Central memory CD8-positive, alpha-beta T cell (primary cell): ENCODE results near the gene SLC6A3.
"Not testable (repeated sequence)": the region's sequence is repeated elsewhere in the genome, so short reads cannot be mapped to it uniquely, and the experiment has no call there.

Experiments
- ATAC-seq: fragments of 150-1000 bp; cut with Tn5 transposase; replicated peaks from 2 replicates; pipeline ENCODE4 v1.10.0; 2022; ENCODE audit warnings: mild to moderate bottlenecking, moderate FRiP score, moderate number of reproducible peaks; ENCODE audit not compliant: poor library complexity, severe bottlenecking; ENCODE audit errors: extremely low read depth
- DNase-seq, 2 donors: peaks; one replicate each; pipeline ENCODE4 v3.0.0; 2021; ENCODE audit warnings: low spot score in 2 of 2
- H3K27ac Mint-ChIP-seq: one replicate; pipeline ENCODE4 v1.8.0; 2022; ENCODE audit warnings: low read depth, mild to moderate bottlenecking, moderate library complexity, mixed read lengths
- H3K27me3 Mint-ChIP-seq: one replicate; pipeline ENCODE4 v1.8.0; 2022; ENCODE audit warnings: mixed read lengths
- H3K36me3 Mint-ChIP-seq: one replicate; pipeline ENCODE4 v1.8.0; 2022; ENCODE audit warnings: mild to moderate bottlenecking, moderate library complexity, mixed read lengths; ENCODE audit not compliant: insufficient read depth
- H3K4me1 Mint-ChIP-seq: one replicate; pipeline ENCODE4 v1.8.0; 2022; ENCODE audit warnings: mixed read lengths
- H3K4me3 Mint-ChIP-seq: one replicate; pipeline ENCODE4 v1.8.0; 2022; ENCODE audit warnings: mild to moderate bottlenecking, moderate library complexity, mixed read lengths
- H3K9me3 Mint-ChIP-seq: one replicate; pipeline ENCODE4 v1.8.0; 2022; ENCODE audit warnings: mixed read lengths

SLC6A3 gene

GRCh38 chr5:1475544-1475900, 30.3 kb upstream of the SLC6A3 start:
- not testable (repeated sequence) for ATAC-seq, H3K27me3 Mint-ChIP-seq, H3K4me3 Mint-ChIP-seq, DNase-seq, H3K27ac Mint-ChIP-seq, H3K9me3 Mint-ChIP-seq
- H3K36me3 Mint-ChIP-seq, result peaks cover 55% of the 10 kb centered on the region
- H3K4me1 Mint-ChIP-seq, result peaks cover 28% of the 10 kb centered on the region

- Mint-ChIP-seq H3K9me3 (no peaks in the 10 kb centered on the region), H3K4me1 (peaks cover 23% of the 10 kb centered on the region), H3K27ac (no peak overlapping the region), H3K4me3 (no peak overlapping the region), H3K36me3 (peaks cover 53% of the 10 kb centered on the region), H3K27me3 (no peaks in the 10 kb centered on the region)
- no peak for DNase-seq
- ATAC-seq, result no peak
Measured at GRCh38 chr5:1474866-1475543, 29.8 kb upstream of the SLC6A3 start.

GRCh38 chr5:1474183-1474839, 29.1 kb upstream of the SLC6A3 start:
- DNase-seq, result no peak
- Mint-ChIP-seq H3K9me3 (no peaks in the 10 kb centered on the region), H3K27me3 (no peaks in the 10 kb centered on the region), H3K4me1 (peaks cover 16% of the 10 kb centered on the region), H3K4me3 (no peak overlapping the region), H3K36me3 (peaks cover 51% of the 10 kb centered on the region), H3K27ac (no peak overlapping the region)
- no peak for ATAC-seq

DNA sequence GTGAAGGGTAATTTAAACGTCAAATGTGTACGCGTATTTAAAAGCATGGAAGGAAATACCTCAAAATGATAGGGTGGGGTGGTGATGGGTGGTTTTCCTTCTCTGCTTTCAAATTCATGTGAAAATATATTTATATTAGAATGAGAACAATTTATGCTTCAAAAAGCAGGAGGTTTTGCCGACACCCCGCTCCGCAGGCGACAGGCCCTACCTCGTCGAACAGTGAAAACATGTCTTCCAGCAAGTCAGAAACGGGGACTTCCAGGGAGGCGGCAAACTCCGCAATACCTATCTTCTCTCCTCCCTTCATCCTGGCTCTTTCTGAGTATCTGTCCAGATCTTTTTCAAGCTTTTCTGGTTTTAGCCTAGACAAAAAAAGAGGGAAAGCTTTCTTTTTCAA, 28.5 kb upstream of the SLC6A3 start:
- Mint-ChIP-seq H3K9me3 (no peaks in the 10 kb centered on the region), H3K4me1 (peaks cover 15% of the 10 kb centered on the region), H3K4me3 (no peak overlapping the region), H3K36me3 (peaks cover 48% of the 10 kb centered on the region), H3K27me3 (no peaks in the 10 kb centered on the region), H3K27ac (no peak overlapping the region)
- no peak for ATAC-seq
- no peak for DNase-seq

- ATAC-seq, result no peak
- Mint-ChIP-seq H3K27me3 (no peaks in the 10 kb centered on the region), H3K36me3 (peaks cover 44% of the 10 kb centered on the region), H3K27ac (peak overlapping the region; percentile 61), H3K4me1 (peaks cover 18% of the 10 kb centered on the region), H3K9me3 (no peaks in the 10 kb centered on the region), H3K4me3 (no peak overlapping the region)
- no peak for DNase-seq
Measured at GRCh38 chr5:1472964-1473628, 27.9 kb upstream of the SLC6A3 start.

- Mint-ChIP-seq H3K27me3 (no peaks in the 10 kb centered on the region), H3K9me3 (no peaks in the 10 kb centered on the region), H3K4me1 (peaks cover 20% of the 10 kb centered on the region), H3K4me3 (no peak overlapping the region), H3K36me3 (peaks cover 44% of the 10 kb centered on the region), H3K27ac (peak overlapping the region; percentile 91)
- ATAC-seq, result no peak
- DNase-seq, result no peak
Measured at GRCh38 chr5:1471997-1472963, 27.0 kb upstream of the SLC6A3 start.

DNA sequence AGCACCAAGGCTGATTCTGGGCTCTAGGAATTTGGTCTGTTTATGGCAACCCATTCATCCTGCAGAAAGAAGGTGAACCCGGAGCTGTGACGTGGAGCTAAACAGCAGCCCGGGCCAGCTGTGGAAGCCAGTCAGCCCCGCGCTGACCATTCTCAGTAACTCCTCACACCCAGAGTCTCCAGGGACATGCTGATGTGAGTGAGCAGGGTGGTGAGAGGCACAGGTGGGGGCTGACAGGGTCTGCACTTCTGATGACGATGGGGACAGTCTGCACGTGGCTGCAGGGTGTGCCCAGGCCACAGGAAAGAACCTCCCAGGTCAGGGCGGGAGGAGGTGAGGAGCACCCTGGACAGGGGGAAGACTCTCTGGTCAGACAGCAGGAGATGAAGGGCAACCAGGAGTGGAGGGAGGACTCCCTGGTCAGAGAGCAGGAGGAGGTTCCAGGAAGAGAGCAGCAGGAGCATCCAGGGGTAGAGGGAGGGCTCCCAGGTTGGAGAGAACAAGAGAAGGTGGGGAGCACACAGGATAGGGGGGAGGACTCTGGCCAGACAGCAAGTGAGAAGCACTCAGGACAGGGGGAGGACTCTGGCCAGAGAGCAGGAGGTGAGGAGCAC, 26.1 kb upstream of the SLC6A3 start:
- Mint-ChIP-seq H3K4me1 (peaks cover 20% of the 10 kb centered on the region), H3K27me3 (no peaks in the 10 kb centered on the region), H3K27ac (peak overlapping the region; percentile 91), H3K9me3 (no peaks in the 10 kb centered on the region), H3K36me3 (peaks cover 45% of the 10 kb centered on the region), H3K4me3 (no peak overlapping the region)
- no peak for ATAC-seq
- DNase-seq, result no peak

DNA sequence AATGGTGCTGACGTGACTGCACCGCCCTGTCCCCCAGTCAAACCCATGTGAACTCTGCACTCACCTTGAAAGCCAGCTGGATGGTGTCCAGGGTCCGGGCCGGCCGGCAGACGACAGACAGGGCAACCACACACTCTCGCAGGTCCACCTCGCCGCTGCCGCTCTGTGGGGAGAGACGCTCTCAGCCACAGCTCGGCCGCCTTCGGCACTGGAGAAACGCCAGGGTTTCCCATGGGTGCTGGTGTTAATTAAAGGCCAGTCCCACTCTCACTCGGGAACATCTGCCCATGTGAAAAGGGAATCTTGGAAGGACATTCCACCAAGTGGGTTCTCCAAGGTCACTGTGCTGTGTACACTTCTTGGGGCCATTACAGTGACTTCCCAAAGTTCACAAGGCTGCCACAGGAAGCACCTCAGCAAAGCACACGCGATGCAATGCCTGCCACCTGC, 25.5 kb upstream of the SLC6A3 start:
- peaks cover 20% of the 10 kb centered on the region for H3K4me1 Mint-ChIP-seq
- H3K27me3 Mint-ChIP-seq, result no peaks in the 10 kb centered on the region
- no peaks in the 10 kb centered on the region for H3K9me3 Mint-ChIP-seq
- H3K4me3 Mint-ChIP-seq, result no peak overlapping the region
- no peak for DNase-seq
- H3K27ac Mint-ChIP-seq, result peak overlapping the region; percentile 91
- peaks cover 48% of the 10 kb centered on the region for H3K36me3 Mint-ChIP-seq
- no peak for ATAC-seq

- Mint-ChIP-seq H3K36me3 (peaks cover 51% of the 10 kb centered on the region), H3K4me3 (no peak overlapping the region), H3K4me1 (peaks cover 31% of the 10 kb centered on the region), H3K27ac (peak overlapping the region; percentile 86), H3K9me3 (peaks cover 5% of the 10 kb centered on the region), H3K27me3 (no peaks in the 10 kb centered on the region)
- ATAC-seq (no peak), DNase-seq (no peak)
Measured at GRCh38 chr5:1468629-1469527, 23.6 kb upstream of the SLC6A3 start.

DNA sequence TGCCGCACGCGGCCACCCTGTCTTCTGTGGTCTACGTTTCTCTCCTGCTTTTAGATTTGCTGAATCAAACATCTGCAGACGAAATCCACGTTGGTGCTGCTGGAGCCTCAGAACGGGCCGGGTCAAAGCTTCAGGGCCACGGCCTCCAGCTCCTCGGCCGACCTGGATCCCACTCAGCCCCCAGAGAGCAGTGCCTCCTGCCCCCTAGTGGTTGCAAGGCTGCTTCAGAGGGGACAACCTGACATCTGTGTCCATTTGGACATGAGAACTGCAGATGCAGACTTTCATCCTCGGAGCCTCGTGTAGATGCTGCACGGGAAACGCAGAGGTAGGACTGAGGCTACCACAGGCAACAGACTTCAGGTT, 23.0 kb upstream of the SLC6A3 start:
- Mint-ChIP-seq H3K4me1 (peaks cover 30% of the 10 kb centered on the region), H3K36me3 (peaks cover 54% of the 10 kb centered on the region), H3K27ac (peak overlapping the region; percentile 86), H3K9me3 (peaks cover 5% of the 10 kb centered on the region), H3K27me3 (no peaks in the 10 kb centered on the region), H3K4me3 (no peak overlapping the region)
- DNase-seq, result no peak
- ATAC-seq, result no peak
